ENCODE results near the gene CPE. TPM values are rescaled to one million over a fixed set of nuclear protein-coding genes. Genes with fewer than 3 reads are reported as not detected.
A peak's percentile ranks its signal among the peaks of the same experiment; 100 is the strongest.

CPE gene
- total RNA-seq, 1 donor from 2014 or later, result 24.0 TPM

DNA sequence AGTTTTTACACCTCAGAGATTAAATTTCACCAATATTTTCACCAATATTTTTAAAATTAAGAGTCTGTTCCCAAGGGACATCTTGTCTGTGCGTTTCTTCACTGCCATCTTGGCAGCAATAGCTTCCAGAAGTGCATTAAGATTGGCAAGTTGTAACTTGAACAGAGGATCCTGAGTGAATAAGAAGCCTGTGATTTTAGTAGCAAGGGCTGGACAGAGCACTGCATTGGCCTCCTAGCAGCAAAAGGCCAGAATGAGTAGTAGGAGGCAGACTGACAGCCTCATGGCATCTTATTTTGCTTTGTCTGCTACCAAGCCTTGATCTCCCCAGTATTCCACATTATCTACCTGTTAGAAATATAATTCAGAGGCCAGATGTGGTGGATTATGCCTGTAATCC, 138.4 kb downstream of the CPE start:
- H3K4me3 ChIP-seq (ENCODE audit: low read depth, low read length), result no peak overlapping the region
- DNase-seq (ENCODE audit: low read depth), result peak; percentile 80
- FAIRE-seq, result no peak
- H3K36me3 ChIP-seq (ENCODE audit: control insufficient read depth, insufficient read depth, low read length), result no peaks in the 10 kb centered on the region
- no peaks in the 10 kb centered on the region for H3K27me3 ChIP-seq (ENCODE audit: control insufficient read depth, insufficient read depth, low read length)
- TF ChIP-seq, protein P1, sequence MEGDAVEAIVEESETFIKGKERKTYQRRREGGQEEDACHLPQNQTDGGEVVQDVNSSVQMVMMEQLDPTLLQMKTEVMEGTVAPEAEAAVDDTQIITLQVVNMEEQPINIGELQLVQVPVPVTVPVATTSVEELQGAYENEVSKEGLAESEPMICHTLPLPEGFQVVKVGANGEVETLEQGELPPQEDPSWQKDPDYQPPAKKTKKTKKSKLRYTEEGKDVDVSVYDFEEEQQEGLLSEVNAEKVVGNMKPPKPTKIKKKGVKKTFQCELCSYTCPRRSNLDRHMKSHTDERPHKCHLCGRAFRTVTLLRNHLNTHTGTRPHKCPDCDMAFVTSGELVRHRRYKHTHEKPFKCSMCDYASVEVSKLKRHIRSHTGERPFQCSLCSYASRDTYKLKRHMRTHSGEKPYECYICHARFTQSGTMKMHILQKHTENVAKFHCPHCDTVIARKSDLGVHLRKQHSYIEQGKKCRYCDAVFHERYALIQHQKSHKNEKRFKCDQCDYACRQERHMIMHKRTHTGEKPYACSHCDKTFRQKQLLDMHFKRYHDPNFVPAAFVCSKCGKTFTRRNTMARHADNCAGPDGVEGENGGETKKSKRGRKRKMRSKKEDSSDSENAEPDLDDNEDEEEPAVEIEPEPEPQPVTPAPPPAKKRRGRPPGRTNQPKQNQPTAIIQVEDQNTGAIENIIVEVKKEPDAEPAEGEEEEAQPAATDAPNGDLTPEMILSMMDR (IDR thresholded peaks at IDR 0.05; ENCODE audit: insufficient read depth, low read length, severe bottlenecking), result no peak

DNA sequence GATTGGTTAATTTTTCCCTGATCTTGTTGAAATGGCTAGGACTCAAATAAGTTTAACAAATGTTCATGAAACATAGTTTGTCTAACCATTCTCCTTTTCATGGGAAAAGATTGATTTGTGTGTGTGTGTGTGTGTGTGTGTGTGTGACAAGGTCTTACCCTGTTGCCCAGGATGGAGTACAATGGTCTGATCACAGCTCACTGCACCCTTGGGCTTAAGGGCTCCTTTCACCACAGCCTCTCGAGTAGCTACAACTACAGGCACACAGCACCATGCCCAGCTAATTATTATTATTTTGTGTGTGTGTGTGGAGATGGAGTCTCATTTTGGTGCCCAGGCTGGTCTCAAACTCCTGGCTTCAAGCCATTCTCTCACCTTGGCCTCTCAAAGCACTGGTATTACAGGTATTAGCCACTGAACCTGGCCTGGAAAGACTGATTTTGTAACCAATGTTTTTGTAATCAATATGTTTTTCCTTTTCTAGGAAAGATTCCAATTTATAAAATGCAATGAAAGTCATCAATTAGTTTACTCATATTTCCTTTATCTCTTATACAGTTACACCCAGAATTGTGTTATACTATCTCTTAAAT, 139.3 kb downstream of the CPE start:
- FAIRE-seq (no peak), DNase-seq (ENCODE audit: low read depth) (no peak)
- H3K4me3 ChIP-seq (ENCODE audit: low read depth, low read length), result no peak overlapping the region
- H3K27me3 ChIP-seq (ENCODE audit: control insufficient read depth, insufficient read depth, low read length), result no peaks in the 10 kb centered on the region
- H3K36me3 ChIP-seq (ENCODE audit: control insufficient read depth, insufficient read depth, low read length), result no peaks in the 10 kb centered on the region
- TF ChIP-seq, protein P1 (IDR thresholded peaks at IDR 0.05; ENCODE audit: insufficient read depth, low read length, severe bottlenecking), result no peak

DNA sequence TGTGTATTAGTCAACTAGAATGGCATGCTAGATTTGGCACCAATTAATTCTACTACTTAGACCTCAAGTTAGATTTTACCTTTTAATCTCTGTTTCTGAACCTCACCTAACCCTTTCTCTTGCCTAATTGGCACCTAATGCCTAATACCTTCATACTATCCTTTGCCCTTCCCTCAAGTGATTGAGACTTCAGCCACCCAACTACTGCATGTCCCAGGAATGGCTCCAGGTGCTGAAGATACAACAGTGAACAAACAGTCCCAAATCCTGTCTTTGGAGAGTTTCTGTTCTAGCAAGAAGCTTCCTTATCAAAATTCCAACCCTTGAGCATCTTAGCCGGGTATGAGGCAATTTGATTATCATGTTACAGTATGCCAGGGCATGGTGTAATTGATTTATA, 139.9 kb downstream of the CPE start:
- TF ChIP-seq, protein P1 (IDR thresholded peaks at IDR 0.05; ENCODE audit: insufficient read depth, low read length, severe bottlenecking), result no peak
- Histone ChIP-seq H3K4me3 (ENCODE audit: low read depth, low read length) (no peak overlapping the region), H3K36me3 (ENCODE audit: control insufficient read depth, insufficient read depth, low read length) (no peaks in the 10 kb centered on the region), H3K27me3 (ENCODE audit: control insufficient read depth, insufficient read depth, low read length) (no peaks in the 10 kb centered on the region)
- DNase-seq (ENCODE audit: low read depth), result no peak
- no peak for FAIRE-seq

DNA sequence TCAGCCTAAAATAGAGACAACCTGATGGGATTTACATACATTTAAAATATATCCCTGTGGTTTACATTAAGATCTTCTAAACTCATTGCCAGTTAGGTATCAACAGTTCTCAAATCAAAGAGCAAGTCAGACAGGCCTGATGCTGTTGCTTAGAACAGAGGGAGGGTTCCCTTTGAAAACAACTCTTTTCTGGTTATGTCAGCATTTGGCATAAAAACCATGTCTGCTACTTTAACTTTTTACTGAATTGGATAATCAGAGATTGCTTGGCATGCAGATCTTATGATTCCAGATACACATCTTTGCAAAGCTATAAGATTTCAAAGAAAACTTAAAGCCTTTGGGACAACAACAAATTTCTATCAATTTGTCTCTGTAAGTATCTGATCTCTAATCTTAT, 140.8 kb downstream of the CPE start:
- DNase-seq (ENCODE audit: low read depth) (no peak), FAIRE-seq (no peak)

DNA sequence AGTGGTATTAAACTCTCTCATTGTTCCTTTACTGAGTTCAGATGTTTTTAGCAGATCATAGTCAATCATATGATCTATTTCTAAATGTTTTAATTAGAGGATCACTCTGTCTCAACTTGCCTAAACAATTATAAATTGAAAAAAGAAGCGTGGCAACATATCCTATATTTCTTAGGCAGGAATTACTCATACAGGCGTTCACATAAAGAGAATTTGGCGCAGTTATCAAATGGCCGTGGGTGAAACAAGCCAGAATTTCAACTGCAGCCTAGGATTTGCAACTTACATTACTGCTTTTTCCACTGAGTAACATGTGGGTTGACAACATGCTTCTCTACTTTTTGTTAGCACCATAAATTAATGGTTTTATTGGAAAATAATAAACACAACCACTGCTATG, 141.3 kb downstream of the CPE start:
- TF ChIP-seq, protein P1 (IDR thresholded peaks at IDR 0.05; ENCODE audit: insufficient read depth, low read length, severe bottlenecking), result no peak
- Histone ChIP-seq H3K4me3 (ENCODE audit: low read depth, low read length) (no peak overlapping the region), H3K36me3 (ENCODE audit: control insufficient read depth, insufficient read depth, low read length) (no peaks in the 10 kb centered on the region), H3K27me3 (ENCODE audit: control insufficient read depth, insufficient read depth, low read length) (no peaks in the 10 kb centered on the region)
- DNase-seq (ENCODE audit: low read depth) (peak; percentile 51), FAIRE-seq (no peak)

More for the DNA sequence above, 140.8 kb downstream of the CPE start:
- Histone ChIP-seq H3K36me3 (ENCODE audit: control insufficient read depth, insufficient read depth, low read length) (no peaks in the 10 kb centered on the region), H3K27me3 (ENCODE audit: control insufficient read depth, insufficient read depth, low read length) (no peaks in the 10 kb centered on the region), H3K4me3 (ENCODE audit: low read depth, low read length) (no peak overlapping the region)
- TF ChIP-seq, protein P1 (IDR thresholded peaks at IDR 0.05; ENCODE audit: insufficient read depth, low read length, severe bottlenecking), result no peak

DNA sequence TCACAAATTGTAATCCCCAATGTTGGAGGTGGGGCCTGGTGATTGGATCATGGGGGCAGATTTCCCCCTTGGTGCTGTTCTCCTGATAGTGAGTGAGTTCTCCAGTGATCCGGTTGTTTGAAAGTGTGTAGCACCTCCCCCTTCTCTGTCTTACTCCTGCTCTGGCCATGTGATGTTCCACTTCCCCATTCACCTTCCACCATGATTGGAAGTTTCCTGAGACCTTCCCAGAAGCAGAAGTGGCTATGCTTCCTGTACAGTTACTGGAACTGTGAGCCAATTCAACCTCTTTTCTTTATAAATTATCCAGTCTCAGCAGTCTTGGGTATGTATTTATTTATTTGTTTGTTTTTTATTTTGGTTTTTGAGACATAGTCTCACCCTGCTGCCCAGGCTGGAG, 143.2 kb downstream of the CPE start:
- TF ChIP-seq, protein P1 (IDR thresholded peaks at IDR 0.05; ENCODE audit: insufficient read depth, low read length, severe bottlenecking), result no peak
- Histone ChIP-seq H3K27me3 (ENCODE audit: control insufficient read depth, insufficient read depth, low read length) (no peaks in the 10 kb centered on the region), H3K36me3 (ENCODE audit: control insufficient read depth, insufficient read depth, low read length) (no peaks in the 10 kb centered on the region), H3K4me3 (ENCODE audit: low read depth, low read length) (no peak overlapping the region)
- FAIRE-seq (no peak), DNase-seq (ENCODE audit: low read depth) (no peak)

All from bronchial epithelial cell (primary cell).